ENCODE measurements around the gene STX2. TPM values are rescaled to one million over a fixed set of nuclear protein-coding genes. Genes with fewer than 3 reads are reported as not detected.

STX2 gene
- polyA plus RNA-seq, 12 donors = 9.3 to 34.5 (median 21.5) TPM; not detected in 1

DNA sequence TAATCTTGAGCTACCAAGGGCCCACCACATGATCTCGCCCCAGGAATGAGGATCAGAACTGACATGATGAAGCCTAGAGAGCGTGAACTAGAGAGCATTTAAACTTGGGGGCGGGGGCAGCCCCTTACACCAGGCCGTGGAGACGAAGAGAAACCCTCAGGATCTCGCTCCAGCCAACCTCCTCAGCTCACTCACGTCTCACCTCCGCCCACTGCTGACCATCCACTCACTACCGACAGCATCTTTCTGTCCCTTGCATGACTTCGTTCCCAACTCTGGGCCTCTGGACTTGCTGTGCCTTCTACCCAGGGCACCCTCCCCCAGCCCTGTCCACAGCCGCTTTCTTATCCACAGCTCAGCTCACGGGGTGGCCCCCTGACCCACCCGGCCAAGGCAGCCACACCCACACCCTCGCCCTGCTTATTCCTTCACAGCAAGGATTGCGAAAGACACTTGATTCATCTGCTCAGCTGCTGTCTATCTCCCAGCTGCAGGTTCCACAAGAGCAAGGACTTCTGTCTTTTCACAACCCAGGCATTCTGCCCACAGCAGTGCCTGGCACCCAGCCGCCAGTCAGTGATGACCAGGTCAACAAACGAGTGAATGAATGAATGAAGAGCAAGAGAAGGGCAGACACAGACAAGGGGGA lies 6.4 kb downstream of the STX2 start:
- no peak for DNase-seq

DNA sequence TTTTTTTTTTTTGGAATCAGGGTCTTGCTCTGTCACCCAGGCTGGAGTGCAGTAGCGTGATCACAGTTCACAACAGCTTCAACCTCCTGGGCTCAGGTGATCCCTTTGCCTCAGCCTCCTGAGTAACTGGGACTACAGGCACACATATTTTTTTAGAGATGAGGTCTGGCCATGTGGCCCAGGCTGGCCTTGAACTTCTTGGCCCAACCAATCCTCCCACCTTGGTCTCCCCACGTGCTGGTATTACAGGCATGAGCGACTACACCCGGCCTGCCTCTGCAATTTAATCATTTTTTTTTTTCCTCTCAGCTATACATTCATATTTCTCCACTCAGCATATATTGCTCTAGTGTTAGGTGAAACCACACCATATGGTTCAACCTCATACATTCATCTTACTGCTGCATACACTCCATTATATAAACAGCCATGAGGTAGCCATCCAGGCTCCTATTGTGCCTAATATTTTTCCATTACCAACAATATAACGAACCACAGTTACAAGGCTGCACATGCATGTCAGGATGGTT lies 7.1 kb downstream of the STX2 start:
- no peak for DNase-seq

DNA sequence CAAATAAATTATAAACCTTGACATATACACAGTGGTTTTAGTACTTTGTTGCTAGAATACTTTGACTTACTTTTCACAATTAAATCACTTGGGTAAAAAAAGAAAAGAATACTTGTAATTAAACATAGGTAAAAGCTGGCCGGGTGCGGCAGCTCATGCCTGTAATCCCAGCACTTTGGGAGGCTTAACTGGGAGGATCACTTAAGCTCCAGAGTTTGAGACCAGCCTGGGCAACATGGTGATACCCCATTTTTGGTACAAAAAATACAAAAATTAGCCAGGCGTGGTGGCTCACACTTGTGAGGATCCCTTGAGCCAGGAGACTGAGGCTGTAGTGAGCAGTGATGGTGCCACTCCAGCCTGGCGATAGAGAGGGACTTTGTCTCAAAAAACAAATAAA lies 7.8 kb downstream of the STX2 start:
- no peak for DNase-seq

DNA sequence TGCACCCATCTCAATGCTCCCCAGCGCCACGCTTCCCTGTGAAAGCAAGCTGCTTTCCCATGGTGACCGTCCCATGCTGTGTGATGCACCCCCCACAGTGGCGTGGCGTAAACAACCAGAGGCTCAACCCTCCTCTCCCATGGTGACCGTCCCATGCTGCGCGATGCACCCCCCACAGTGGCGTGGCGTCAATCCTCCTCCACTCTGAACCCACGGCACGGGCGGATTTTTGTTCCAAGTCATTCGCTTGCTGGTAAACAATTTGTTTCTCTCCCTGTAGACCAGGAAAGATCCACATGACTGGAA lies 8.9 kb downstream of the STX2 start:
- no peak for DNase-seq

DNA sequence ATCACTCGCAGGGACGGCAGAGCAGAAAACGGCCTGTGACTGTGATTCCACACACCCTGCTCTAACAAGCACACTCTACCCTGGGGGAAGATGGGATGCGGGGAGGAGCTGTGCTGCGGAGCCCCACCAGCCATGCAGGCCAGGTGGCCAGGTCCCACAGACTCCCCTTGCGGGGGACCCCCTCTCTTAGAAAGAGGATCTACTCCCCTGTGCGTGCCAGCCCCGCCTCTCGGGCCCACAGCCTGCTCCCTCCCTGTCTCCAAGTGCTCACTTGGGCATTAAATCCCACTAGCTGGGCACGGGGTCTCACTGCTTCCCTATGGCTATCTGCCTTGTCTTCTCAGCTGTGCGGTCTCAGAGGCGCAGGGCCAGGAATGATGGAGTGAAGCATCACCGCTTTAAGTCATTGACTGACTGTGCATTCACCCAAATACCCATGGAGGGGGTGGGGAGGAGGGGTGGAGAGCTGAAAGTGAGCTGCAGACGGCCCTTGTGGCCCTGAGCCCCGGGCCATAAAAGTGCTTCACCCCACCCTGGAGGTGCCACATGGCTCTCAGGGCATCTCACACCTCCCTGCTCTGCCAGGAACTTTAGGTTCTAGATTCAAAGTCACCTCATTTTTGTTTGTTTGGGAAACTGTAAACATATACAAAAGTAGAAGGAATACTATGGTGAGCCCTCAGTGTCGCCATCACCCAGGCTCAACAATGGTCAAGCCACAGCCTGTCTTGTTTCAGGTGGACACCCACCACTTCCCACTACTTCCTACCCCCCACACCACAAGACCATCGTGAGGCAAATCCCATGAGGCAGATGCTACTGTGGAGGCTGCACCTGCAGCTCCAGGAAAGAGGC lies 9.4 kb downstream of the STX2 start:
- no peak for DNase-seq

DNA sequence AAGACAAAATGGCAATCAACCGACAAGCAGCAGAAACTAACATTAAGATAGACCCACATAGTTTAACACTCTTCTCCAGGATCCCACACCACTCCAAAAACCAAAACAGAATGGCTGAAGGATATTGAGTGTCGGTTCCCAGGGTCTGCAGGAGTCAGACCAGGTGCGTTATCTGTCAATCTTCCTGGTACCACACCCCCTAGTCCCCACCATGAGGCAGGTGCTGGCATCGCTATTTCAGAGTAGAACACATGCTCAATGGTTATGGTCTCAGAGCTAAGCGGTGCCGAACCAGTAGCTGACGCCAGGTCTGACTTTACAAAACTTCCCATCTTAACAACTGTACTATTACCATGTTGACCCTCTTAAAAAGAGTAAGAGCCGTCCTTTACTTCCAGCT lies 10.2 kb downstream of the STX2 start:
- no peak for DNase-seq

DNA sequence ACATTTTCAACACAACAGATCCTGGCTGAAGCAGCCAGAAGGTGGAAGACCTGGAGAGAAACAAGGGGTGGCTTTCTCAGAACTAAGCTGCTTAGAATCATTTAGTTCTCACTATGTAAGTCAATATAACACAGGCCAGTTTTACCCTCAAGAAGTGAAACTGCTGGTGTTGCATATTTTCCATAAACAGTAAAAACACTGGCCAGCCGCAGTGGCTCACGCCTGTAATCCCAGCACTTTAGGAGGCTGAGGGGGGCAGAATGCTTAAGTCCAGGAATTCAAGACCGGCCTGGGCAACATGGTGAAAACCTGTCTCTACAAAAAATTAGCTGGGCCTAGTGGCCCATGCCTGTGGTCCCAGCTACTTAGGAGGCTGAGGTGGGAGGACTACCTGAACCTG lies 11.6 kb downstream of the STX2 start:
- peak; percentile 7 for DNase-seq

DNA sequence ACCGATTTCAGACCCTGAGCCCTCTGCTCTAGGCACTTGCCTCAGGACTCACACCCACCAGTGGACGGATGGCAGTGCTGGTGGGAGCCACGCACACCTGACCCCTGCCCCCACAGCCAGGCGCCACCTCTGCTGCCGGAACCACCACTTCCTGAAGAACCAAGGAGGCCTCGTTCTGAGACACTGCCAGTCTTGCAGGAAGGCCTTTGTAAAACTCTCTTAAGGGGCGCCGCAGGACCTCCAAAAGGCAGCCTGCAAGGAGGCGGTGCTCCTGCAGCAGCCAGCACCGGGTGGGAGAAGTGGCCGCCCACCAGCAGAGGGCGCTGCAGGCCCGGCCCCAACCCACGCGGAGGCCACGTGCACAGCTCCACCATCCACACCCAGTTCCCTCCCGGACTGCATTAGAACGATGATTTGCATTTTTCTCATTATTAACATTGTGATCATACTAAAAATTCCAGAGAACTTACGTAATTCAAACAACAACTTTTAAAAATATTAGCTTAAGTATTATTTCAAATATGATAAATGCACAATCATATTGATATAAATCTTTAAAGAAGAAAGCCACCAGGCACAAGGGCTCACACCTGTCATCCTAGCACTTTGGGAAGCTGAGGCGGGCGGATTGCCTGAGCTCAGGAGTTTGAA lies 12.8 kb downstream of the STX2 start:
- DNase-seq = no peak

DNA sequence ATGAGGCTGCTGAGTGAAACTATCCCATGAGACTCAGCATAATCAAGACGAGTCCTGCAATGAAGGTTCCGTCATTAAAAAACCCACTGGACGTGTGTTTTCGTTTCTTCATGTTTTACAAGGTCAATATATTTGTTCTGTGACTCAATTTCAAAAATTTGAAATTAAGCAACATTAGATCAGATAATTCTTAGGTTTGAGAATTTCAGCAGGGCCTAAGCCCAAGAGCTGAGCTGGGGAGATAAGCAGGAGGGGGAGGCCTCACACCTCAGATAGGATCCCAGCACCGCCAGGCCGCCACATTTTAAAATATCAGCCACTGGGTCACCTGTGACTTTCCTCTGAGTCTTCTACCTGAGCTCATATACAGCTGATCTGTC lies 13.3 kb downstream of the STX2 start:
- no peak for DNase-seq

DNA sequence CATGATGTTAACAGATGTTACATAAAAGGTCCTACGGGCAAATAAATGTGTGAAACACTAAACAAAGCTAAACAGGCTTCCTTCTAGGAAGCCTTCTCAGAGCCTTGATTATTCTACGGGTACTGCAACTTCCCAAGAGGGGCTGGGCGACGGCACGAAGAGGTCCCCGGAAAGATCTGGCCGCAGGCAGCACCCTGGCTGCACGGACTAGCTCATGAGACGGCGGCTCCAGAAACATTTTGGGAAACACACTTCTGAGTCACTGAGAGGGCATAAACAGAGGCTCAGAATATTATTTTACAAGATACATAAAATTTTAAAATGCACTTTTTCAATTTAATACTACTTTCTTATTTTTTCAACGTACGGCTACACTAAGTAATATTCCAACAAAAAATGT lies 19.4 kb downstream of the STX2 start:
- no peak for DNase-seq

DNA sequence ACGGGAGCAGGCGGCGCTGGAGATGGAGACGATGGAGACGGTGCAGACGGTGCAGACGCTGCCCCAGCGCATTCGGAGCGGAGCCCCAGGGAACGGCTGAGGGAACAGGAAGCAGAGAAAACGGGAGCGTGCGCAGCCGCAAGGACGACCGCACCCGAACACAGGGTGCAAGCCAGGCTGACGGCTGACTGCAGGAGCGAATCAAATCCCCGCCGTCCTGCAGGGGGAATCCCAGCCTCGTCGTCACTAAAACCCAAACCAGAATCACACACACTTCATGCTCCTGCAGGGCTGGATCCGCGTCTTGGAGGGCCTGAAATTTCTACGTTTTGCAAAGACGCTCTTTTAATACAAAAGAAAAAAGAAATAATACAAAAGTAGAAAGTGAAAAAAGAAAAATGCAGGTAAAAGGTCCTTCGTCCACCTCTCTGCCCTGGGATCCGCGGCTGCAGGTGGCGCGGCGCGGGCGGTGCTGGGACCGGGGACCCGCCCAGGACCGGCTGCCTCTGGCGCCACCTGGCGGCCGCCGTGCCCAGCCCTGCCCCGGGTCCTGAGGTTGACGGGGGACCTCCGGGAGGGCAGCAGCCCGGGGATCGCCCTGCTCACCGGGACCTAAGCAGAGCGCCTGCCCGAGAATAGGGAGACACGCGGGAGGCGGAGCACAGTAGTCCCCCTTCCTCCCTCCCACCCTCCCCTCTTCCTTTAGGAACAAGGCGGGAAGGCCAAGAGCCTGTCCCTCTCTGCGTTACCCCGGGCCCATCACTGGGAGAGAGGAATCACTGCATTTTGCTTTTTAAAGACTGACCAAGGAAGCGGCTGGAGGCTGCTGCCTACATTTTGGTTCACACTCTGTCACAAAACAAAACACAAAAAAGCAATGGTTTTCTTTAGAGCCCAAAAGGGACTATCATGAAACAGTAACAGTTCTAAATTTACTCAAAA lies 20.1 kb downstream of the STX2 start:
- DNase-seq = peak; percentile 35

DNA sequence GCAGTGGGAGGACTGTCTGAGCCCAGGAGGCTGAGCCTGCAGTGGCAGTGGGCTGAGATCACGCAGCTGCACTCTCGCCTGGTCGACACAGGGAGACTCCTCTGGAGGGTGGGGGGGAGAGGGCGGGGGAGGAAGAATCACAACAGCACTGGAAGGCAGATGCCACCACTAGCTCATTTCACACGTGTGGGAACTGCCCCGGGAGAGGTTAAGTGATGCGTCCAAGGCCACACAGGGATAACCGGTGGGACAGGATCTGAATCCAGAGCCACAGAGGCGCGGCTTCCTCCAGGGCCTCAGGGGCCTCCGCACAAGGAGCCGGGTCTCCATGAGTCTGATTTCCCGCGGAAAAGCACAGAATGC lies 20.8 kb downstream of the STX2 start:
- DNase-seq = no peak

DNA sequence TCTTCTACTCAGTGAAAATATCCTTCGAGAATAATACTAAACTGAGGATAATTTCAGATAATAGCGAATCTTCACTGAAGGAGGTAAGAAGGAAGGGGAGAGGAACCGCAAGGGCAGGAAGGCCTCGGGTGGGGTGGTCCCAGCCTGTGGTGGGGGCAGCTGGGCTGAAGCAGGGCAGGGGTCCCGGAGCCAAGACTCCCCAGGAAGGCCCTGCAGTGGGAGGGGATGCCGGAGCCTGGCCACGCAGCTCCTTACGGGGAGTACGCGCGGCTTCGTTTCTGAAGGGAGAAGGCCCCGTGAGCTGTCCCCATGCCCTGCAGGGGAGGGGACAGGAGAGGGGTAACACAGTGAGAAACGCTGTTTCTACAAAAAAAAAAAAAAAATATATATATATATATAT lies 21.2 kb downstream of the STX2 start:
- DNase-seq = no peak

DNA sequence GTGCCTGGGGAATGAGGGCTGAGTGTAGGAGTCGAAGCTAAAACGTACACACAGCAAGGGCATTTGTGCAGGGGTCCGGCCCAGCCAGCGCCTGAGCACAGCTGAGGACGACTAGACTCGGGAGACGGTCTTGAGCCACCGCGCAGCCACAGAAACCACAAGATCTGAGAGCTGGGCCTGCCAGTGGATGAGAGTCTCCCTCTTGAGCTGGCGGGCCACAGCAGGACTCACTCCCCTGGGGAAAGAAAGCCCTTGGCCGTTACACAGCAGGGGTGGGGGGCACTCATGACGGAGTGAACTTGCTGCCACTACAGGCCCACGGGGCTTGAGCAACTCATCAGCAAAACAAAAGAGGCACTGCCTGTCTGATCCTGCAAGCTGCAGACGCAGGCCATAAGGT lies 23.0 kb downstream of the STX2 start:
- DNase-seq = no peak

DNA sequence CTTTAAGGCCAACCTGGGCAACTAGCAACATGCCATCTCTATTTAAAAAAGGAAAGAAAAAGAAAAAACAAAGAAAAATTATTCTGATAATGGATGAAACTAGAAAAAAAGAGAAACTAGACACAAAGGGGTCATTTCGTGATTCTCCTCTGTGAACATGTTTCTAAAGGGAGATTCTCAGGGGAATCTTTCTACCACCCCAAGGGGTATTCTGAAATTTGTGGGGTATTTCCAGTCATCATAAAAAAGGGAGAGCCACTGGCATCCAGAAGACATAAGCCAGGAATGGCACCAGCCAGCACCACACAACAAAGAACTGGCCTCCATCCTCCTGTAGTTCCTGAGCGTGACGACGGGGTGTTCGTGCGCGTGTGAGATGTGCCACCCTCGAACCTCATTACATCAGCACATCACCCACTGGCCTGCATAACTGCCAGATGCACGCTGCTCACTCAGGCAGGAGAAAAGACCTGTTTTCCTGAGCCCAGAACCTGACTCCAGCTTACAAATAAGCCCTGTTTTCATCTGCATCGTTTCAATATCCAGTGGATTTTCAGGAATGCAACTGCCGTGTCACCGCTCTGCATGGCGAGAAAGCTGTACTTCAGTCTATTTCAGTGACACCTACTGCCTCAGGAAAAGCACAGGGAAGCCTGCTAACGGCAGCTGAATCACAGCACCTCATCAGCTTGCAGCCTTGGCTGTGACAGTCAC lies 23.9 kb downstream of the STX2 start:
- DNase-seq = no peak

DNA sequence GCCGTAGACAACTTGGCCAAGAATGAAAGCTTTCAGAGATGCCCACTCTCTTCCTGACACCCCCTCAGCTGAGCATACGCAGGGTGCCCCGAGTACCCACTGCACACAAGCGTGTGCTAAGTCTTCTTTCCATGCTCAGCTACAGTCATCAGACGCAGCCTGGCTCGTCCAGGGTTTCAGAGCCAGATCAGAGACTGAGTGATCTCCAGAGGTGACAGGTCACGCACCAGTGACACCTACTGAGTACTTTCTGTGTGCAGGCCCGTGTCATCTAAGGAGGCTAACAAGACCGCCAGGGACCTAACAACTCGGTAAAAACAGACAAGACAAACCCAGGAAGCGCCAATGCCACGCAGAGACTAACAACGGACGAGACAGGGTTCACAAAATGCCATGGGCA lies 25.1 kb downstream of the STX2 start:
- no peak for DNase-seq

DNA sequence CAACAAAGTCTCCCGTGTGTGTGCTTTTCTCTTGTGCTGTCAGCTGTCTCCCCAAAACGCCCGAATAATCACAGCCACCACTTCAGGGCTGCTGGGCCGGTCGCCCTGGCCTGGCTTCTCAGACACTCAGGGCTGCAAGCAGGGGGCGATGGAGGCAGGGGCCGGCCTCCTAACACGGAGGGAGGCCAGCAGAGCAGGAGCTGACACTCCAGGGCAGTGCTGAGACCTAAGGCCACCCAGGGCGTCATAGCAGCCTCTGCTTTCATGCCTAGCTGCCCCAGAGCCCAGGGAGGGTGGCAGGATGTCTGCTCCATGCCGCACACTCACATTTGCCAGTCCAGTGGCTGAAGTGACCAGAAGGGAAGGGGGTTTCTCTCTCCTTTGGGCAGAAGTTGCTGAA lies 25.6 kb downstream of the STX2 start:
- no peak for DNase-seq

DNA sequence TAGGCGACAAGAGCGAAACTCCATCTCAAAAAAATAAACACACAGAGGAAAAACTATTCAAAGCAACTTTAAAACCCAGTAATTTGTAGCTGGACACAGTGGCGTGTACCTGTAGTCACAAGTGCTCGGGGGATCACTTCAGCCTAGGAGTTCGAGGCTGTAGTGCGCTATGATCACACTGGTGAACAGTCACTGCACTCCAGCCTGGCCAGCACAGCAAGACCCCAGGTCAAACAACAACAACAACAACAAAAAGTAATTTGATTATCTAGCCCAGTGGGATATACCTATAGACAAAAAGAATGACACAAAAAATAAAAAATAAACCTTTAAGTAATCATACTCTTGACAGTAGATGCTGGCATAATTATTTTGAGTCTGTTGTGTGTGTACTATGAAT lies 29.3 kb downstream of the STX2 start:
- DNase-seq = no peak

DNA sequence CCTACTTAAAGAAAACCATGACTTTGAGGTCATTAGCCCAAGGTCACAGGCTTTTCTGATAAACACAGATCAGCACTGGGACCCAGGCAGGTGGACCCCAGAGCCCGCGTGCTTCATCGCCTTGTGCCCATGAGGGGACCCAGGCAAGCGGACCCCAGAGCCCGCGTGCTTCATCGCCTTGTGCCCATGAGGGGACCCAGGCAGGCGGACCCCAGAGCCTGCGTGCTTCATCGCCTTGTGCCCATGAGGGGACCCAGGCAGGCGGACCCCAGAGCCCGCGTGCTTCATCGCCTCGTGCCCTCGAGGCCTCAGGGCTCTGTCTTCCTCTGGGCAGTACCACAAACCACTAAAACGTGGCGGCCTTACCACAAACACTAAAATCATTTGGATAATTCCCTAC lies 31.7 kb downstream of the STX2 start:
- no peak for DNase-seq

DNA sequence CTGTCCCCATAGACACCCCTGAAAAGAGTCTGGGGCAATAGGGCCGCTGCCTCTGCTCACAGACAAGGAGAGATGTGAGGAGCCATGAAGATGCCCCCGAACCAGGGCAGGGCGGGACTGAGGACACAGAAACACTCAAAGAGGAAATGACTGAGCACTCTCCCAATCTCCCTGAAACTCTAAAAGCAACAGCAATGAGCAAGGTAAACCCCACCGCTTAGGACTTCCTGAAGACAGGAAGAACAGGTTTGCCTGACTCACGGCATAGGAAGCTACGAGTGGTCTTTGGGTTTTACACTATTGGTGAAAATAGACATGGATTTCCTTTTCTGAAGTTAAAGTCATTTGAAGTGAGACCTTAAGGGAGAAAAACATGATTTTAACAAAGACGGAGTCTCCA lies 32.5 kb downstream of the STX2 start:
- no peak for DNase-seq

DNA sequence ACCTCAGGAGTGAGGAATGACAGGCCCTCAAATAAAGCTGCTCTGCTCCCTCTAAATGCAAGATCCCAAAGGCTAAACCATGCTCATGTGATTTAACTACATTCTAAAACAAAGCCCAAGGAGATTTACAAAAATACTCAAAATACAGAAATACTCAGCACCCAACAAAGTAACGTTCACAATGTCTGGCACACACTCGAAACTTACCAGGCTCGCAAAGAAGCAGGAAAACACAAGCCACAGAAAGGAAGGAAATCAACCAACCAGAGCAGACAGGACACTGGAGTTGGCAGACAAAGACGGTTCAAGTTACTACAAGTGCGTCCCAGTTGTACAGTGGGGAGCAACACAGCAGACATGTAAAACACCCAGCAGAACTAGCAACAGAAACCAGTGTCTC lies 33.4 kb downstream of the STX2 start:
- no peak for DNase-seq
